ENCODE measurements around the gene IGSF1.

Gene IGSF1

DNA sequence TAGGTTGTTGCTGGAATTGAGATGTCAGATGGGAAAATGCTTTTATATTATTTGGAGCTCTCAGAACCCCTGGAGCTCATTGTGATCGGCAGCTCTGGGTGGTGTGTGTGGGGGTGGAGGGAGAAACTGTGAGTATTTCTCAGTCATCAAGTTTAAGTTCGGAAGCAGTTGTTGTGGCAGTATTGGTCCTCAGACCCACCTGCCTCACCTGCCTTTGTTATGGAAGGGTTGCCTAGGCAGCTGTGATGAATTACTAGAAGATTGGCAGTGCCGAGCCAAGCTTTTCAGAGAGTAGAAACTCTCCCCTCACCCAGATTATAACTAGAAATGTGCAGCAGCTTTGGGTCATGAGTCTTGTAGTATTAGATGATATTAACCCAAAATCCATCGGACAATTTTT is 9.5 kb downstream of the IGSF1 start:
- H3K27me3 ChIP-seq (replicated peaks; ENCODE audit: control insufficient read depth, insufficient read depth, low read length): no peaks in the 10 kb centered on the region
- DNase-seq (ENCODE audit: extremely low read depth, insufficient read length): no peak
- no peak overlapping the region for H3K4me3 ChIP-seq (replicated peaks; ENCODE audit: low read depth, low read length)
- TF ChIP-seq, protein P1, sequence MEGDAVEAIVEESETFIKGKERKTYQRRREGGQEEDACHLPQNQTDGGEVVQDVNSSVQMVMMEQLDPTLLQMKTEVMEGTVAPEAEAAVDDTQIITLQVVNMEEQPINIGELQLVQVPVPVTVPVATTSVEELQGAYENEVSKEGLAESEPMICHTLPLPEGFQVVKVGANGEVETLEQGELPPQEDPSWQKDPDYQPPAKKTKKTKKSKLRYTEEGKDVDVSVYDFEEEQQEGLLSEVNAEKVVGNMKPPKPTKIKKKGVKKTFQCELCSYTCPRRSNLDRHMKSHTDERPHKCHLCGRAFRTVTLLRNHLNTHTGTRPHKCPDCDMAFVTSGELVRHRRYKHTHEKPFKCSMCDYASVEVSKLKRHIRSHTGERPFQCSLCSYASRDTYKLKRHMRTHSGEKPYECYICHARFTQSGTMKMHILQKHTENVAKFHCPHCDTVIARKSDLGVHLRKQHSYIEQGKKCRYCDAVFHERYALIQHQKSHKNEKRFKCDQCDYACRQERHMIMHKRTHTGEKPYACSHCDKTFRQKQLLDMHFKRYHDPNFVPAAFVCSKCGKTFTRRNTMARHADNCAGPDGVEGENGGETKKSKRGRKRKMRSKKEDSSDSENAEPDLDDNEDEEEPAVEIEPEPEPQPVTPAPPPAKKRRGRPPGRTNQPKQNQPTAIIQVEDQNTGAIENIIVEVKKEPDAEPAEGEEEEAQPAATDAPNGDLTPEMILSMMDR (IDR thresholded peaks at IDR 0.05; ENCODE audit: insufficient read depth, low read length, poor library complexity, severe bottlenecking): no peak
- H3K36me3 ChIP-seq (ENCODE audit: control insufficient read depth, insufficient read depth, low read length): no peaks in the 10 kb centered on the region

DNA sequence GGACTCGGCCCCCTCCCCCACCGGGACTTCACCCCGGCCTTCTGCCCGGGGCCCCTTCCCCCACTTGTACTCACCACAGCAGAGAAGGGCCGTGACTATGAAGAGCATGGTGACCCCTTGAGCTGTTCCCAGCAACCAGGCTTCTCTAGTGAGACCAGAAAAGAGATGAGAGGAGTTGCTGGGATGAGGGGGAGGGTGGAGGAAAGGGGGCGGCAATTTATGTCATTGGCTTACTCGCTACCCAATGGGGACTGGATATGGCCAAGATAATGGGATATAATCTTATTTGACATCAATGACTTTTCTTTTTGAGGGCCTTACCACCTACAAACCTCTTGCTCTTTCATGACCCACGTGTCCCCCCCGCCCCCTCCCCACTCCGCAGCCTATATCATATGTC is 9.9 kb downstream of the IGSF1 start:
- TF ChIP-seq, protein P1 (IDR thresholded peaks at IDR 0.05; ENCODE audit: insufficient read depth, low read length, poor library complexity, severe bottlenecking): no peak
- Histone ChIP-seq H3K36me3 (ENCODE audit: control insufficient read depth, insufficient read depth, low read length) (no peaks in the 10 kb centered on the region), H3K4me3 (replicated peaks; ENCODE audit: low read depth, low read length) (no peak overlapping the region), H3K27me3 (replicated peaks; ENCODE audit: control insufficient read depth, insufficient read depth, low read length) (no peaks in the 10 kb centered on the region)
- no peak for DNase-seq (ENCODE audit: extremely low read depth, insufficient read length)

DNA sequence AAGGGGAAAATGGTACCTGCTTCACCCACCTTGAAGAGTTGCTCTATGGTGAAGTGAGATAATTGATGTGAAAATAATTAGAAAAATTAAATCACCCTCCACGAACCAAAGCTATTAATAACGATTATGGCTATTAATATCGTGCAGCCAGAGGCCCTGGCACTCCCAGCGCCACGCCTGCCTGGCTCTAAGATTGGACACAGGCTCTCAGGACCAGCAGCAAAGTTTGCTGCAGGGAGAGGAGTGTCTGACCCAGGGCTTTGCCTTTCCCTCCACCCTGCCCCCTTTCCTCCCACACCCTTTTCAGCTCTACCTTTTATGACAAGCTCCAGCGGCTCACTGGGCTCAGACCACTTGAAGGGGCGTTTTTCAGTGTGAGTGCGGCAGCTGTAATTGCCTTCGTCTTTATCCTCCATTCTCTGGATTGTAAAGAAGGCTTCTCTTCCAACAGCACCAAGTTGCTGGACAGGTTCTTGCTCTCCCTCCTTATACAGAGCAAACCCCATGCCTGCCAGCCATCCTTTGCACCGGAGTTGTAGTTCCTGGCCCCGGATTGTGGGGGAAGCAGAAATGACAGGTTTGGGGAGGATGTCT is 11.5 kb downstream of the IGSF1 start:
- TF ChIP-seq, protein P1 (IDR thresholded peaks at IDR 0.05; ENCODE audit: insufficient read depth, low read length, poor library complexity, severe bottlenecking): no peak
- no peak overlapping the region for H3K4me3 ChIP-seq (replicated peaks; ENCODE audit: low read depth, low read length)
- DNase-seq (ENCODE audit: extremely low read depth, insufficient read length): no peak
- no peaks in the 10 kb centered on the region for H3K27me3 ChIP-seq (replicated peaks; ENCODE audit: control insufficient read depth, insufficient read depth, low read length)
- H3K36me3 ChIP-seq (ENCODE audit: control insufficient read depth, insufficient read depth, low read length): no peaks in the 10 kb centered on the region

DNA sequence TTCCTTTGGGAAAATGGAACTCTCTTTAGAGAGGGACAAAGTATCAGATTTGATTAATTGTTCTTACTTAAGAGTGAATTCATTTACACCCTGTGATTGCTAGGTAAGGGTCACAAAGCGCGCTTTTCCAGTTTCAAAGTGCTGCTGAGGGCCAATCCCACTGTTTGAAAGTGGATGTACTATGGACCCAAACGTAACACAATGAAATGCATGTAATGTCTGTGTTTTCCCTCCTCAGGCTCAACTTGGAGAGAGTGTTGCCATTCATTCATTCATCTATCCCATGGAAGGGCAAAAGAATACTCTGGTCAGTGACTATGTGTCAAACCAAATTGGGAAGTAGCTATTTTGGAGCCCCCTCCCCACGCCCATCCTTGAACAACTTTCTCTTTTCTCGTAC is 16.1 kb downstream of the IGSF1 start:
- no peak for DNase-seq (ENCODE audit: extremely low read depth, insufficient read length)
- TF ChIP-seq, protein P1 (IDR thresholded peaks at IDR 0.05; ENCODE audit: insufficient read depth, low read length, poor library complexity, severe bottlenecking): no peak
- H3K36me3 ChIP-seq (ENCODE audit: control insufficient read depth, insufficient read depth, low read length): no peaks in the 10 kb centered on the region
- H3K4me3 ChIP-seq (replicated peaks; ENCODE audit: low read depth, low read length): no peak overlapping the region
- H3K27me3 ChIP-seq (replicated peaks; ENCODE audit: control insufficient read depth, insufficient read depth, low read length): no peaks in the 10 kb centered on the region; the same call in 1 of the 2 replicates

DNA sequence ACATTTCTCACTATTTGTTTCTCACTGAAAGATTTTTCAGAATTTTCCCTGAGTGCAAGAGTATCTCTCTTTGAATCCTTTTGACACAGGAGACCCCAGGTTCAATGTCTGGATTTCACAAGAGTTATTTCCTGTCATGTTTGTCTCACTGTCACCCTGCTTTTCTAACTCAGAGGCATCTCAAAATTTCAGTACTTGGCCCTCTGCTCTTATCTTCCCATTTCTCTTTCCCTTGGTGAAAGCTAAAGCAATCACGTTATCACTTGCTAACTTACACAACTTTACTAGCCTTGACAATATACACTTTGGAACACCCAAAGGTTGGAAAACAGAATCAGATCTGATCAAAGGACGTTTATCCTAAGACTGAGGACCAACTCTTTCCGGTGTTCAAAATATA is 17.3 kb downstream of the IGSF1 start:
- H3K4me3 ChIP-seq (replicated peaks; ENCODE audit: low read depth, low read length): no peak overlapping the region
- no peaks in the 10 kb centered on the region for H3K36me3 ChIP-seq (ENCODE audit: control insufficient read depth, insufficient read depth, low read length)
- no peaks in the 10 kb centered on the region; the same call in 1 of the 2 replicates for H3K27me3 ChIP-seq (replicated peaks; ENCODE audit: control insufficient read depth, insufficient read depth, low read length)
- no peak for DNase-seq (ENCODE audit: extremely low read depth, insufficient read length)
- TF ChIP-seq, protein P1 (IDR thresholded peaks at IDR 0.05; ENCODE audit: insufficient read depth, low read length, poor library complexity, severe bottlenecking): no peak

DNA sequence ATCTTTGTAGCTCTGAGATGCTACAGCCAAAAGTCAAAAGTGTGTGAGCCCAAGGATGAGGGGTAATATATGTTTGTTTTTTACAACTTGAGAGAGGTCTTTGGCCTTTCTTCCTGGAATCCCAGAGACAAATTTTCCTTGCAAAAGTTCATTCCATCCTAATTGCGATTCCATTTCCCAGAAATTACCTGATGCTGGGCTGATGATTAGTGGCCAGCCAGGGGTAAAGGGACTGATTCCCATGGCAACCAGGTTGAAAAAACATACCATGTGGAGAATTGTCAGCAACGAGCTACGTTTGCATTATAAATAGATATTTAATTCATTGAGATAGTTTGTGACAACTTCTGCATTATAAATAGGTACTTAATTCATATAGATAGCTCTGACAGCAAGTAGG is 17.8 kb downstream of the IGSF1 start:
- no peaks in the 10 kb centered on the region for H3K36me3 ChIP-seq (ENCODE audit: control insufficient read depth, insufficient read depth, low read length)
- H3K27me3 ChIP-seq (replicated peaks; ENCODE audit: control insufficient read depth, insufficient read depth, low read length): no peaks in the 10 kb centered on the region; the same call in 1 of the 2 replicates
- TF ChIP-seq, protein P1 (IDR thresholded peaks at IDR 0.05; ENCODE audit: insufficient read depth, low read length, poor library complexity, severe bottlenecking): no peak
- H3K4me3 ChIP-seq (replicated peaks; ENCODE audit: low read depth, low read length): no peak overlapping the region
- no peak for DNase-seq (ENCODE audit: extremely low read depth, insufficient read length)

All from GM06990 (cell line).